ENCODE results near the gene SOX6.

DNA sequence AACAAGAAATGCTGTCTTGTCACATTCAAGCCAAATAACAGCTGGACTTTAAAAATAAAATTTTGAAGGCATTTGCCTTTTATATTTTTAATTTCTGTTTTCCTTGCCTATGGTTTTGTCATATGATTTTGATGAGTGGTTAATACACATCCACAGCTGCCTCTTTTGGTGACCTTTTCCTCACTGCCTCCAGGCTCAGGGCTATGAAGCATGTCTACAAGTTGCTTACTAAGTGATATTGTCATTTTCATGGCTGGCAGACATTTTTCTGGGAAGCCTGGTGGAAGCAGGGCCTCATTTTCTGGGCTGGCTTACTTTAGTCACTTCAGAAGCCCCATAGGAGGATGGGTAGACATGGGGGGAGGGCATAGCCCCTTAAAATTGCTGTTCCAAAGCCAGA lies 344.9 kb downstream of the SOX6 start:
- TF ChIP-seq POLR2A (IDR thresholded peaks at IDR 0.05): no peak
- TF ChIP-seq, protein P1, sequence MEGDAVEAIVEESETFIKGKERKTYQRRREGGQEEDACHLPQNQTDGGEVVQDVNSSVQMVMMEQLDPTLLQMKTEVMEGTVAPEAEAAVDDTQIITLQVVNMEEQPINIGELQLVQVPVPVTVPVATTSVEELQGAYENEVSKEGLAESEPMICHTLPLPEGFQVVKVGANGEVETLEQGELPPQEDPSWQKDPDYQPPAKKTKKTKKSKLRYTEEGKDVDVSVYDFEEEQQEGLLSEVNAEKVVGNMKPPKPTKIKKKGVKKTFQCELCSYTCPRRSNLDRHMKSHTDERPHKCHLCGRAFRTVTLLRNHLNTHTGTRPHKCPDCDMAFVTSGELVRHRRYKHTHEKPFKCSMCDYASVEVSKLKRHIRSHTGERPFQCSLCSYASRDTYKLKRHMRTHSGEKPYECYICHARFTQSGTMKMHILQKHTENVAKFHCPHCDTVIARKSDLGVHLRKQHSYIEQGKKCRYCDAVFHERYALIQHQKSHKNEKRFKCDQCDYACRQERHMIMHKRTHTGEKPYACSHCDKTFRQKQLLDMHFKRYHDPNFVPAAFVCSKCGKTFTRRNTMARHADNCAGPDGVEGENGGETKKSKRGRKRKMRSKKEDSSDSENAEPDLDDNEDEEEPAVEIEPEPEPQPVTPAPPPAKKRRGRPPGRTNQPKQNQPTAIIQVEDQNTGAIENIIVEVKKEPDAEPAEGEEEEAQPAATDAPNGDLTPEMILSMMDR (IDR thresholded peaks at IDR 0.05 in 4 of 5, conservative IDR thresholded peaks at IDR 0.05 in 1 of 5): no peak
